Aorta (tissue), 5 donors: ENCODE results near the gene KIAA1614. TPM values are rescaled to one million over a fixed set of nuclear protein-coding genes. Genes with fewer than 3 reads are reported as not detected.

Experiments
- ATAC-seq: fragments of 200-7000 bp; cut with Tn5 transposase; one replicate; pipeline ENCODE4 v1.9.1; 2022; ENCODE audit warnings: moderate library complexity; ENCODE audit not compliant: low FRiP score
- DNase-seq, 2 donors: peaks; one replicate each; pipeline ENCODE4 v3.0.0-alpha.2; 2020
- H3K27ac ChIP-seq, 2 donors: one replicate each; pipeline ENCODE4 v1.5.1; 2013; ENCODE audit warnings: low read length in 2 of 2, mild to moderate bottlenecking in 2 of 2, moderate library complexity in 2 of 2, control low read depth in 1 of 2, inconsistent platforms in 1 of 2, low read depth in 1 of 2
- H3K27me3 ChIP-seq, 2 donors: one replicate each; pipeline ENCODE4 v1.6.1; 2013; ENCODE audit warnings: control low read depth in 1 of 2, low read length in 1 of 2, mild to moderate bottlenecking in 1 of 2, moderate library complexity in 1 of 2; ENCODE audit not compliant: insufficient read depth in 2 of 2, control insufficient read depth in 1 of 2
- H3K36me3 ChIP-seq, 2 donors: one replicate each; pipeline ENCODE4 v1.6.1; 2013; ENCODE audit warnings: control low read depth in 1 of 2, low read length in 1 of 2, mild to moderate bottlenecking in 1 of 2; ENCODE audit not compliant: insufficient read depth in 2 of 2, control insufficient read depth in 1 of 2
- H3K4me1 ChIP-seq, 2 donors: one replicate each; pipeline ENCODE4 v1.6.1; 2013; ENCODE audit warnings: low read length in 2 of 2, control low read depth in 1 of 2, mild to moderate bottlenecking in 1 of 2, moderate library complexity in 1 of 2; ENCODE audit not compliant: insufficient read depth in 2 of 2, control insufficient read depth in 1 of 2
- H3K4me3 ChIP-seq, 2 donors: one replicate each; pipeline ENCODE4 v1.5.1; 2013; ENCODE audit warnings: low read length in 2 of 2, control low read depth in 1 of 2, mild to moderate bottlenecking in 1 of 2
- H3K9me3 ChIP-seq: one replicate; pipeline ENCODE4 v1.6.1; 2013; ENCODE audit warnings: mild to moderate bottlenecking, low read length; ENCODE audit not compliant: control insufficient read depth
- WGBS, 2 donors: extraction: QIAGEN DNeasy Blood & Tissue Kit; methylation state at CpG; one replicate each; pipeline ENCODE4 v1.1.7; 2013; 5-methylcytosine and 5-hydroxymethylcytosine counted together
- intact Hi-C, 2 donors: fragments of 100-400 bp; cut with DNase I; formaldehyde crosslinking; loops; one replicate each; pipeline versions ENCODE4 v1.14.2 to v1.15.0; 2022
- polyA plus RNA-seq, 2 donors: library from polyadenylated mRNA; stranded (reverse); fragments of 200-250 nt; gene quantifications; one replicate each; pipeline ENCODE4 v1.2.3, GENCODE V29; 2013
- total RNA-seq, 2 donors: library from RNA; stranded (reverse); fragmentation: NEBNext Ultra II Directional; extraction: Animal tissue kit (Norgen Biotek cat#: 25700); gene quantifications; one replicate each; pipeline ENCODE4 v1.2.1, GENCODE V29; 2021
- donor health status: healthy with polysubstance abuse.
- donor health status: Bipolar disorder and iron deficiency.
- donor health status: DM: no; HTN: no; CAD: no.
- donor health status: DM: no; HTN: no; CAD: no.
- donor health status: DM: yes; HTN: yes; CAD: no.

Gene KIAA1614
- total and polyA plus RNA-seq, 4 donors, result 4.3 to 10.5 (median 8.9) TPM

- H3K36me3 ChIP-seq, result peaks cover 0 to 10% of the 10 kb centered on the region in 2 donors
- H3K9me3 ChIP-seq, result no peaks in the 10 kb centered on the region
- no peaks in the 10 kb centered on the region for H3K27me3 ChIP-seq
- DNase-seq, result no peak
- ATAC-seq, result no peak
- H3K27ac ChIP-seq, result no peak overlapping the region
- intact Hi-C loops, result no loop called here
- H3K4me3 ChIP-seq, result no peak overlapping the region
- 95 to 96% methylated on average over 3 of the region's 3 CpGs for WGBS, 2 donors
- no peaks in the 10 kb centered on the region for H3K4me1 ChIP-seq
Observed at GRCh38 chr1:180939711-180940103, 27.0 kb downstream of the KIAA1614 start.

- H3K27me3 ChIP-seq, result no peaks in the 10 kb centered on the region
- H3K4me3 ChIP-seq, result no peak overlapping the region
- peaks cover 0 to 10% of the 10 kb centered on the region in 2 donors for H3K36me3 ChIP-seq
- intact Hi-C loops, result no loop called here
- H3K27ac ChIP-seq, result no peak overlapping the region
- H3K4me1 ChIP-seq, result no peaks in the 10 kb centered on the region
- no peak for ATAC-seq
- no peak for DNase-seq
- no peaks in the 10 kb centered on the region for H3K9me3 ChIP-seq
- 94 to 96% methylated on average over 5 of the region's 5 CpGs for WGBS, 2 donors
Observed at GRCh38 chr1:180940445-180940844, 27.7 kb downstream of the KIAA1614 start.

- DNase-seq (no peak), ATAC-seq (no peak)
- 86 to 88% methylated on average over 20 of the region's 20 CpGs for WGBS, 2 donors
- Histone ChIP-seq H3K27me3 (no peaks in the 10 kb centered on the region), H3K9me3 (no peaks in the 10 kb centered on the region), H3K4me1 (no peaks in the 10 kb centered on the region), H3K36me3 (peaks cover 0 to 10% of the 10 kb centered on the region in 2 donors), H3K27ac (no peak overlapping the region), H3K4me3 (no peak overlapping the region)
- intact Hi-C loops, result no loop called here
Observed at GRCh38 chr1:180941518-180942275, 29.0 kb downstream of the KIAA1614 start.

- 91% methylated on average over 15 of the region's 15 CpGs for WGBS, 2 donors
- Histone ChIP-seq H3K36me3 (peaks cover 0 to 10% of the 10 kb centered on the region in 2 donors), H3K27ac (no peak overlapping the region), H3K9me3 (no peaks in the 10 kb centered on the region), H3K4me1 (no peaks in the 10 kb centered on the region), H3K27me3 (no peaks in the 10 kb centered on the region), H3K4me3 (no peak overlapping the region)
- ATAC-seq (no peak), DNase-seq (no peak)
- intact Hi-C loops, result no loop called here
Observed at GRCh38 chr1:180945151-180945550, 32.5 kb downstream of the KIAA1614 start.

GRCh38 chr1:180945551-180945950, 32.9 kb downstream of the KIAA1614 start:
- ATAC-seq, result no peak
- Histone ChIP-seq H3K9me3 (no peaks in the 10 kb centered on the region), H3K4me1 (no peaks in the 10 kb centered on the region), H3K36me3 (peaks cover 0 to 10% of the 10 kb centered on the region in 2 donors), H3K27me3 (no peaks in the 10 kb centered on the region), H3K4me3 (no peak overlapping the region), H3K27ac (no peak overlapping the region)
- 88 to 89% methylated on average over 8 of the region's 8 CpGs for WGBS, 2 donors
- no peak for DNase-seq
- intact Hi-C loops, result no loop called here

- 94% methylated on average over 6 to 7 of the region's 7 CpGs for WGBS, 2 donors
- H3K36me3 ChIP-seq, result peaks cover 0 to 10% of the 10 kb centered on the region in 2 donors
- ATAC-seq, result no peak
Observed at GRCh38 chr1:180946056-180946455, 33.4 kb downstream of the KIAA1614 start.

GRCh38 chr1:180946541-180947498, 34.1 kb downstream of the KIAA1614 start:
- Histone ChIP-seq H3K36me3 (peaks cover 0 to 6% of the 10 kb centered on the region in 2 donors), H3K4me3 (no peak overlapping the region), H3K27ac (no peak overlapping the region), H3K4me1 (no peaks in the 10 kb centered on the region), H3K9me3 (no peaks in the 10 kb centered on the region), H3K27me3 (no peaks in the 10 kb centered on the region)
- ATAC-seq, result no peak
- DNase-seq, result peak in 1 of 2 donors; percentile 14
- 84 to 87% methylated on average over 18 of the region's 18 CpGs for WGBS, 2 donors
- intact Hi-C loops, result no loop called here

More at GRCh38 chr1:180946056-180946455, 33.4 kb downstream of the KIAA1614 start:
- Histone ChIP-seq H3K27me3 (no peaks in the 10 kb centered on the region), H3K4me3 (no peak overlapping the region), H3K9me3 (no peaks in the 10 kb centered on the region), H3K4me1 (no peaks in the 10 kb centered on the region), H3K27ac (no peak overlapping the region)
- no peak for DNase-seq
- intact Hi-C loops, result no loop called here

- intact Hi-C loops, result no loop called here
- Histone ChIP-seq H3K9me3 (no peaks in the 10 kb centered on the region), H3K4me3 (no peak overlapping the region), H3K36me3 (peaks cover 0 to 2% of the 10 kb centered on the region in 2 donors), H3K4me1 (no peaks in the 10 kb centered on the region), H3K27ac (no peak overlapping the region), H3K27me3 (no peaks in the 10 kb centered on the region)
- DNase-seq, result peak in 1 of 2 donors; percentile 36
- 94 to 95% methylated on average over 6 of the region's 6 CpGs for WGBS, 2 donors
- ATAC-seq, result no peak
Observed at GRCh38 chr1:180947499-180947885, 34.8 kb downstream of the KIAA1614 start.
